ENCODE results near the gene IRX5. TPM values are rescaled to one million over a fixed set of nuclear protein-coding genes. Genes with fewer than 3 reads are reported as not detected.
A peak's percentile ranks its signal among the peaks of the same experiment; 100 is the strongest.

The IRX5 gene
- total and polyA plus RNA-seq, 2 donors from 2014 or later = 3.7 to 22.3 TPM

DNA sequence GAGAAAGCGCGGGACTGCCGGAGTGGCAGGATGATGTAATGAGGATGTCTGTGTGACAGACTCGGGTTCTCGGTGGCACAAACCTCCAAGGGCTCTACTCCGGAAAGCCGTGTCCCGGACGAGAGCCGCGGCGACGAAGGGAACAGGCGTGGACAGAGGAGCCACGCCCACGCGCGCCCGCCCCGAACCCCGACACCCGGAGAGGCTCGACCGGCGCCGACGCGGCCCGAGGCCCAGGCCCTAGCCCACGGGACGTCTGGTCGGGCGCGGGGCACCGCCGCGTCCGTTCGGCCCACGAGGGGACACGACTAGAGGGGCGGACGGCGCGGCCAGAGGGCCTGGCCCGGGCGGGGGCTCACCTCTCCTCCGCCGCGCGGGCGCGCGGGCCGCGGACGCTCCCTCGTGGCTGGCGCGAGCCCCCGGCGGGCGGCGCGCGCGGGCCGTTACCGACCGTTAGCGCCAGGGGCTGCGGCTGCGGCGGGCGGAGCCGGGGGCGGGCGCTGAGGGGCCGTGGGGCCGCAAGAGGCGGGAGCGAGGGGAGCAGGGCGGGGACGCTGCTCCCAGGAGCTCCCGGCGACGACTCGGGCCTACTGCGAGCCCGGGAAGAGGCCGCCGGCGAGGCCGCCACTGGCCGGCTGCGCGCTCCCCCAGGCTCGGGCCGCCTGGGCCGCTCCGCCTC is 2.1 kb upstream of the IRX5 start:
- Histone ChIP-seq H3K27ac (ENCODE audit: low read depth in 2 of 2, low read length in 2 of 2) (peak overlapping the region; percentile 65 to 89), H3K27me3 (ENCODE audit: control insufficient read depth, insufficient read depth, low read length) (peaks cover 48% of the 10 kb centered on the region), H3K36me3 (ENCODE audit: control insufficient read depth in 2 of 3, insufficient read depth in 3 of 3, low read length in 3 of 3) (no peaks in the 10 kb centered on the region), H3K9me3 (ENCODE audit: control insufficient read depth in 2 of 3, insufficient read depth in 1 of 3, low read length in 3 of 3) (no peaks in the 10 kb centered on the region), H3K4me1 (ENCODE audit: control insufficient read depth in 2 of 3, insufficient read depth in 2 of 3, low read depth in 1 of 3, low read length in 3 of 3) (peaks cover 0 to 11% (median 0%) of the 10 kb centered on the region in 3 donors), H3K9ac (ENCODE audit: low read length in 3 of 3) (no peak overlapping the region), H3K4me3 (ENCODE audit: low read length in 3 of 3) (peak overlapping the region in 2 of 3 donors; percentile 26 to 83)
- TF ChIP-seq, protein P1, sequence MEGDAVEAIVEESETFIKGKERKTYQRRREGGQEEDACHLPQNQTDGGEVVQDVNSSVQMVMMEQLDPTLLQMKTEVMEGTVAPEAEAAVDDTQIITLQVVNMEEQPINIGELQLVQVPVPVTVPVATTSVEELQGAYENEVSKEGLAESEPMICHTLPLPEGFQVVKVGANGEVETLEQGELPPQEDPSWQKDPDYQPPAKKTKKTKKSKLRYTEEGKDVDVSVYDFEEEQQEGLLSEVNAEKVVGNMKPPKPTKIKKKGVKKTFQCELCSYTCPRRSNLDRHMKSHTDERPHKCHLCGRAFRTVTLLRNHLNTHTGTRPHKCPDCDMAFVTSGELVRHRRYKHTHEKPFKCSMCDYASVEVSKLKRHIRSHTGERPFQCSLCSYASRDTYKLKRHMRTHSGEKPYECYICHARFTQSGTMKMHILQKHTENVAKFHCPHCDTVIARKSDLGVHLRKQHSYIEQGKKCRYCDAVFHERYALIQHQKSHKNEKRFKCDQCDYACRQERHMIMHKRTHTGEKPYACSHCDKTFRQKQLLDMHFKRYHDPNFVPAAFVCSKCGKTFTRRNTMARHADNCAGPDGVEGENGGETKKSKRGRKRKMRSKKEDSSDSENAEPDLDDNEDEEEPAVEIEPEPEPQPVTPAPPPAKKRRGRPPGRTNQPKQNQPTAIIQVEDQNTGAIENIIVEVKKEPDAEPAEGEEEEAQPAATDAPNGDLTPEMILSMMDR (IDR thresholded peaks at IDR 0.05; ENCODE audit: borderline replicate concordance, extremely low read depth, insufficient read depth) = no peak
- intact Hi-C loops (cut with DNase I) = no loop called here
- FAIRE-seq = no peak
- DNase-seq = peak; percentile 37 to 95 (median 74)

DNA sequence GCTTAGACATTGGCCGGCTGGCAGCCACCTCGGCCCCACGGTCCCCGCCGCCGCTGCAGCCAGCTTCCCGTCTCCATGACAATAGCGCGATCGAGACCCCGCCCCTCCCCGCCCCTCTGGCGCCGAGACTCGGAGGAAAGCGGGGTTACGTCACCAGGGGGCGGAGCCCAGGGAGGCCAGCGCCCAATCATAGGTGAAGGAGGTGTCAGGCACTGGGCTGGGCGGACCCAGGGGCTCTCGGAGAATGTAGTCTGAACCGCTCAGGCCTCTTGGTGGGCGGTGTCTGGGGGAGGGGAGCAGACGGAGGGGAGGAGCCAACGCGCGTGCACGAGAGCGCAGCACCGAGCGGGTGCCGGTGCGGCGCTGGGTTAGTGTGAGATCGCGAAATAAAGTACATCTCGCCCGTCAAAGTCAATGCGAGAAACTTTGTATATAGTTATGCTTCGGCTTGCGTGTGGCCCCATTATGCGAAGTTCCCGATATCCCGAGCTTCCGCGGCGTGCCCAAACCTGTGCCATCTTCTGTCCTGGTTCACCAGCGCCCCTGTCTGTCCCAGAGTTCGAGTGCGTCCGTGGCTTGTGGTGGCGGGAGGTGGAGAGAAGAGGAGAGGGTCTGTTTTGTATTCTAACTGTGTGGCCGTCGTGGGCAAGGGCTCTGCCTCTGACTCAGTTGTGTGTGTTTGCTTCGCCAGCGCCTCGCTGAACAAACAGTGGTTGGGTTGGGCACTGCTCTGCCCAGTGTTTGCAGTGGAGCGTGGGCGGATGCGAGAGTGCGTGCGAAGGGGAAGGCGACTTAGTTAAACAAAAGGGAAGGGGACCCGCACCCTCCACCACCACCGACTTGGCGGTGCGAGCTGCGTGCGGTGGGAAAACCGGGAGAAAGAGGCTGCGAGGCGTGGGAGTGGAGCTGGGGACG is 1.3 kb upstream of the IRX5 start:
- H3K27me3 ChIP-seq (ENCODE audit: control insufficient read depth, insufficient read depth, low read length) = peaks cover 53% of the 10 kb centered on the region
- TF ChIP-seq, protein P1 (IDR thresholded peaks at IDR 0.05; ENCODE audit: borderline replicate concordance, extremely low read depth, insufficient read depth) = no peak
- H3K4me1 ChIP-seq (ENCODE audit: control insufficient read depth in 2 of 3, insufficient read depth in 2 of 3, low read depth in 1 of 3, low read length in 3 of 3) = peaks cover 0 to 11% (median 0%) of the 10 kb centered on the region in 3 donors
- peak overlapping the region; percentile 51 to 63 for H3K27ac ChIP-seq (ENCODE audit: low read depth in 2 of 2, low read length in 2 of 2)
- no peaks in the 10 kb centered on the region for H3K9me3 ChIP-seq (ENCODE audit: control insufficient read depth in 2 of 3, insufficient read depth in 1 of 3, low read length in 3 of 3)
- H3K4me3 ChIP-seq (ENCODE audit: low read length in 3 of 3) = peak overlapping the region; percentile 79 to 83 (median 80)
- intact Hi-C loops (cut with DNase I) = no loop called here
- DNase-seq (peak; percentile 99 to 100 (median 100)), FAIRE-seq (peak; percentile 51)
- no peaks in the 10 kb centered on the region for H3K36me3 ChIP-seq (ENCODE audit: control insufficient read depth in 2 of 3, insufficient read depth in 3 of 3, low read length in 3 of 3)
- H3K9ac ChIP-seq (ENCODE audit: low read length in 3 of 3) = peak overlapping the region in 2 of 3 donors; percentile 55 to 74

DNA sequence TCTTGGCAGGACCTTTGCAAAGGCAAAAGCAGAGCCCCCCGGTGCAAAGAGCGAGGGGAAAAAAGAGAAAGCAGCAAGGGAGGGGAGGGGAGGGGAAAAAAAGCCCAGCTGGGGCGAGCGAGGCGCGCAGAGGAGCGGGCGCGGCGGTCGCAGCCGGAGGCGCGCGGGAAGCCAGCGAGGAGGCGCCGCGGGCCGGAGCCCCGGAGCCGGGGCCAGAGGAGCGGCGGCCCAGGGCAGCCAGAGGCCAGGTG is 129 bp downstream of the IRX5 start:
- H3K9ac ChIP-seq (ENCODE audit: low read length in 3 of 3) = no peak overlapping the region
- peaks cover 0 to 11% (median 0%) of the 10 kb centered on the region in 3 donors for H3K4me1 ChIP-seq (ENCODE audit: control insufficient read depth in 2 of 3, insufficient read depth in 2 of 3, low read depth in 1 of 3, low read length in 3 of 3)
- intact Hi-C loops (cut with DNase I) = no loop called here
- H3K27ac ChIP-seq (ENCODE audit: low read depth in 2 of 2, low read length in 2 of 2) = peak overlapping the region in 1 of 2 donors; percentile 41
- H3K4me3 ChIP-seq (ENCODE audit: low read length in 3 of 3) = peak overlapping the region in 2 of 3 donors; percentile 6 to 33
- no peaks in the 10 kb centered on the region for H3K9me3 ChIP-seq (ENCODE audit: control insufficient read depth in 2 of 3, insufficient read depth in 1 of 3, low read length in 3 of 3)
- no peaks in the 10 kb centered on the region for H3K36me3 ChIP-seq (ENCODE audit: control insufficient read depth in 2 of 3, insufficient read depth in 3 of 3, low read length in 3 of 3)
- TF ChIP-seq, protein P1 (IDR thresholded peaks at IDR 0.05; ENCODE audit: borderline replicate concordance, extremely low read depth, insufficient read depth) = no peak
- no peak for DNase-seq
- FAIRE-seq = no peak
- peaks cover 54% of the 10 kb centered on the region for H3K27me3 ChIP-seq (ENCODE audit: control insufficient read depth, insufficient read depth, low read length)
